IPS DF 19.7 (cell line): ENCODE results near the gene SPRR2D.
"Not testable (repeated sequence)": the region's sequence is repeated elsewhere in the genome, so short reads cannot be mapped to it uniquely, and the experiment has no call there.

Experiments used
- DNase-seq: peaks from one replicate; pipeline ENCODE4 v3.0.0-alpha.2; 2013; ENCODE audit warnings: low read depth, low spot score

Gene SPRR2D

DNA sequence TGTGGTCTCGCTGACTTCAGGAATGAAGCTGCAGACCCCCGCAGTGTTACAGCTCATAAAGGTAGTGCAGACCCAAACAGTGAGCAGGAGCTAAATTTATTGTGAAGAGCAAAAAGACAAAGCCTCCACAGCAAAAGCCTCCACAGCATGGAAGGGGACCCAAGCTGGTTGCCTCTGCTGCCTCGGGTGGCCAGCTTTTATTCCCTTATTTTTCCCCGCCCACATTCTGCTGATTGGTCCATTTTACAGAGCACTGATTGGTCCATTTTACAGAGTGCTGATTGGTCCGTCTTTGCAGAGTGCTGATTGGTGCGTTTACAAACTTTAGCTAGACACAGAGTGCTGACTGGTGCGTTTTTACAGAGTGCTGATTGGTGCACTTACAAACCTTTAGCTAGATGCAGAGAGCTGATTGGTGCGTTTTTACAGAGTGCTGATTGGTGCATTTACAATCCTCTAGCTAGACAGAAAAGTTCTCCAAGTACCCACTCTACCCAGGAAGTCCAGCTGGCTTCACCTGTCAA lies 29.6 kb downstream of the SPRR2D start:
- not testable (repeated sequence) for DNase-seq

DNA sequence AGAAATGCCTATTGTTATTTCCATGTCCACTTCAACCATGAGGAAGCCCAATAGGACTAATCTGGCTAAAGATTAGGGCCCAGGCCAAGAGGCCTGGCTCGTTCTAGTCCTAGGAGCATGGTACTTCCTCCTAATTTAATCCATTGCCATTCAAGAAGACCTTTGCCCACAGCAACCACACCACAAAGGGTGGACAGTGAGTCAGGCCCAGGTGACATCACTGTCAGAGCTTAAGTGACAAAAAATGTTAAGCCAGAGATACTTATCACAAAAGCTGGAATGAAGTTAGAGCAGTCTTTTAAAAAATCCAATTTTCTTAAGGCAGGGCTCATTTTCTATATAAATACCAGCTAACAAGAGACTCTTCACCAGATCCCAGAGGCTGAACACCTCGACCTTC lies 39.5 kb downstream of the SPRR2D start, which contains the start of gene SPRR3:
TSS of gene SPRR3 (plus strand) at position 368 of the 400 bp plus-strand sequence. CDS start 1,272 bp downstream, outside the sequence.
- no peak for DNase-seq

DNA sequence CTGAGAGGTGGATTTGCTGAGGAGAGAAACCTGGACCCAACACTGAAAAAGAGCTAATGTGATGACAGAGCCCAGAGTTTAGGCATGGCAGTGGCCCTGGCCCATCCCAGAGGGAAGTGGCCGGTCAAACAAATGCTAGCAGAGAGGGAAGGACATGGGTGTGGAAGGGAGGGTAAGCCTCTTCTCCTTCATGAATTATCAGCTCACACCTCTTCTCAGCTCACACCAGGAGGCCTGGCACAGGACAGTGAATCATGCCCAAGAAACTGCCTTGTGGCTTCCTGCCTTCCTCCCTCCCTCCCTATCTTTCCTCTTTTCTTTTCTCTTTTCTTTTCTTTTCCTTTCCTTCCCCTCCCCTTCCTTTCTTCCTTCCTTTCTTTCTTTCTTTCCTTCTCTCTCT lies 40.6 kb downstream of the SPRR2D start:
- DNase-seq, result no peak

DNA sequence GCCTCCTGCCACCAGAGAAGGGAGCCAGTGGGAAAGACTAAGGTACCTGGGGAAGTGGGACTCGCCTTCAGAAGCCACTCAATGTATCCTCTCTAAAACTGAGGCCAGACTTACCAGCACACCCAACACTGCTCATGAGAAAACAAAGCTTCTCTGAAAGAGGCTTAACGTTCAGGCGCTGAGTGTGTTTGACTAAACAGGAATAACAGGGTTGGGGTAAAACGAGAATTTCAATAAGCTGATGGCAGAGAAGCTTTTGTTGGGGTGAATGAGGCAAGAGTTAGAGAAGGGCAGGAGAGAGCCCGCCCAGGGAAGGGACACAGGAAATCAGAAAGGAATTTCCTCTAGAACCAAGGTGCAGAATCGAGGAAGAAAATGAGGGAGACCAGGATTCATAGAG lies 41.1 kb downstream of the SPRR2D start:
- no peak for DNase-seq

GRCh38 chr1:152998476-152998875 lies 42.4 kb downstream of the SPRR2D start:
- no peak for DNase-seq

DNA sequence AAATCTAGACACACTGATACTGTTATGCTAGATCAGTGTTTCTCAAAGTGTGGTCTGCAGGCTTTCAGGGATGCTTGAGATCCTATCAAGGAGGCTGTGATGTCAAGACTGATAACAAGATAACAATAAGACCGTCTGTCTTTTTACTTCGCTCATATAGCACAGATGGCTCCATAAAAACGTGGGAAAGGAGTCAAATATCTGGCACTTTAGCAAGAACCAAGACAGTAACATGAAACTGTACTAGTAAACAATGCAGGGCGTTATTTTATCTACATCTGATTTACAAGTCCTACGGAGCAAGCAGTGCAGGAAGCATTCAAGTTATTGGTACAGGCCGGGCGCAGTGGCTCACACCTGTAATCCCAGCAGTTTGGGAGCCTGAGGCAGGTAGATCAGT lies 43.0 kb downstream of the SPRR2D start:
- DNase-seq, result no peak

DNA sequence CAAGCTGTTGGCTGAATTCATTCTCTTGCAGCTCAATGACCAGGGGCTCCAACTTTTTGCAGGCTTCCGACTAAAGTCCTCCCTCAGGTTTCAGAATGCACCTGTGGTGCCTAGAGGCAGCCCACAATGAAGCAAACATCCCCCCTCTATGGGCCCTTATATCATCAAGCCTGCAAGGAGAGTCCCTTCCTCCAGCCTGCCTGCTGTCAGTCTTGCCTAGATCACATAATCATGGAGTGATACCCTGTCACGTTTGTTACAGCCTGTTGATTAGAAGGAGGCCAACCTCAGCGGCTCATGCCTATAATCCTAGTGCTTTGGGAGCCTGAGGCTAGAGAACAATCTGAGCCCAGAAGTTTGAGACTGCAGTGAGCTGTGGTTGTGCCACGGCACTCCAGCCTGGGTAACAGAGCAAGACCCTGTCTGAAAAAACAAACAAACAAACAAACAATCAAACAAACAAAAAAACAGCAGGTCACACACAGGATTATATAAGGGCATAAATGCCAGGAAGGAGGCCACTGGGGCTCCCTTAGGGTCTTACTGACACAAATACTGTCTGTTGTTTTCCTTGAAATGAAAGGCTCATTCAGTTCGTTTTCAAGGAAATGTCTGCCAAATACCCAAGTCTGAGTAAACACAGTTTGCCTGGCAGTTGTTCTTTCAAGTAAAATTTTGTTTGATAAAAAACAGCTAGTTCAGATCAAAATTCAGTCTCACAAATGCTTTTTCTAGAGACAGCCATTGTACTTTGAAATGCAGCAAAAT lies 44.1 kb downstream of the SPRR2D start:
- DNase-seq, result no peak

- DNase-seq, result no peak
Measured at GRCh38 chr1:152995842-152996241, 45.1 kb downstream of the SPRR2D start.

DNA sequence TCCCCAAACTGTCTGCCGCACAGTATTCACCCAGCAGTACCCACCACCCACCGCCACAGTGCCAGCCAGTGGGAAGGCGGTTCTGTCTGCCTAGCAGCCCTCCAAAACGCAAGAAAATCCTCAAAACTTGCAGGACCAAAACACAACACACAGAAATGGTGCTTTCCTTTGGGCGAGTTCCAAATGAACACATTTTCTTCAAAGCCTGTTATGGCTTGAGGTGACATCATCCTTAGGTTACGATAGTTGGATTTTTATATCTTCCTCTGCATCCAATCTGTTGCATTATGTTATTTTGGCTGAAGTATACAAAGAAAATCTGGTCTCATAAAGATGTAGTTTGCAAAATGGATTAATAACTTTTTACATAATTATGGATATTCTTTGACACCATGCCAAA lies 47.7 kb downstream of the SPRR2D start:
- no peak for DNase-seq
